Measurements from ENCODE around the gene COL2A1.

The COL2A1 gene

GRCh38 chr12:48001505-48002413 is 2.5 kb downstream of the COL2A1 start:
- Histone ChIP-seq H3K27ac (ENCODE audit: low read depth, low read length) (peak overlapping the region; percentile 33), H3K4me1 (ENCODE audit: control insufficient read depth, insufficient read depth, low read length) (peaks cover 28% of the 10 kb centered on the region), H3K9me3 (ENCODE audit: control insufficient read depth, insufficient read depth, low read length) (no peaks in the 10 kb centered on the region), H3K36me3 (ENCODE audit: control insufficient read depth, insufficient read depth, low read length) (no peaks in the 10 kb centered on the region), H3K27me3 (ENCODE audit: control insufficient read depth, insufficient read depth, low read length) (peaks cover 100% of the 10 kb centered on the region), H3K9ac (ENCODE audit: low read depth, low read length) (no peak overlapping the region), H3K4me3 (ENCODE audit: low read depth, low read length) (peak overlapping the region; percentile 65)

- Histone ChIP-seq H3K9me3 (ENCODE audit: control insufficient read depth, insufficient read depth, low read length) (no peaks in the 10 kb centered on the region), H3K36me3 (ENCODE audit: control insufficient read depth, insufficient read depth, low read length) (no peaks in the 10 kb centered on the region), H3K4me3 (ENCODE audit: low read depth, low read length) (peak overlapping the region; percentile 65), H3K9ac (ENCODE audit: low read depth, low read length) (no peak overlapping the region), H3K4me1 (ENCODE audit: control insufficient read depth, insufficient read depth, low read length) (peaks cover 28% of the 10 kb centered on the region), H3K27me3 (ENCODE audit: control insufficient read depth, insufficient read depth, low read length) (peaks cover 100% of the 10 kb centered on the region), H3K27ac (ENCODE audit: low read depth, low read length) (no peak overlapping the region)
Observed at GRCh38 chr12:48000878-48001504, 3.3 kb downstream of the COL2A1 start.

DNA sequence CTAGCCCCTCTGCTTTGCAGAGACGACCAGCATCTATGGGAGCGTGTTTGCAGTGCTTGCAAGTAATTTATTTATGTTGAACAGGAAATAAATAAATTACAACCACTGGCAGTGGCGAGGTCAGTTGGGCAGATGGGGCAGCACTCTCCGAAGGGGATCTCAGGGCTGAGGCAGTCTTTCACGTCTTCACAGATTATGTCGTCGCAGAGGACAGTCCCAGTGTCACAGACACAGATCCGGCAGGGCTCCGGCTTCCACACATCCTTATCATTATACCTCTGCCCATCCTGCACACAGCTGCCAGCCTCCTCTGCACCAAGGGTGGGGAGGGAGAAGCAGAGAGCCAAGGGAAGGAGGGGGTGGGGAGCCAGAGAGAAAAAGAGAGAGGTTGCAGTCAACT is 4.5 kb downstream of the COL2A1 start:
- no peak overlapping the region for H3K4me3 ChIP-seq (ENCODE audit: low read depth, low read length)
- no peak overlapping the region for H3K9ac ChIP-seq (ENCODE audit: low read depth, low read length)
- H3K36me3 ChIP-seq (ENCODE audit: control insufficient read depth, insufficient read depth, low read length), result no peaks in the 10 kb centered on the region
- peaks cover 28% of the 10 kb centered on the region for H3K4me1 ChIP-seq (ENCODE audit: control insufficient read depth, insufficient read depth, low read length)
- no peaks in the 10 kb centered on the region for H3K9me3 ChIP-seq (ENCODE audit: control insufficient read depth, insufficient read depth, low read length)
- no peak overlapping the region for H3K27ac ChIP-seq (ENCODE audit: low read depth, low read length)
- peaks cover 100% of the 10 kb centered on the region for H3K27me3 ChIP-seq (ENCODE audit: control insufficient read depth, insufficient read depth, low read length)

DNA sequence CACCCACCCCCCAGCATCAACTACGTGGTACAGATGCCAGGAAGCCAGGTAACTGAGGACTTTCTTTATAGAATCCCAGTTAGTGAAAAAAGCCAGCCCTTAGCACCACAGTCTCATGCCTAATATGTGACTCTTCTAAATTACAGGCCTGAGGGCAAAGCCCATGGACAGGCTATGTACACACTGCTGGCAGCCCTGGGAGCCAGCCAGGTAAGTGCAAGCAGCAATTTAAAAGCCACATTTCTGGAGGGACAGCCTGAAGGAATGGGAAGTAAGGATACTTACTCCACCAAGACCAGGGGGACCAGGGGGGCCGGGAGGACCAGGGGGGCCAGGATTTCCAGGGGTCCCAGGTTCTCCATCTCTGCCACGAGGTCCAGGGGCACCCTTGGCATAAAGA is 7.0 kb downstream of the COL2A1 start:
- no peaks in the 10 kb centered on the region for H3K9me3 ChIP-seq (ENCODE audit: control insufficient read depth, insufficient read depth, low read length)
- H3K36me3 ChIP-seq (ENCODE audit: control insufficient read depth, insufficient read depth, low read length), result no peaks in the 10 kb centered on the region
- H3K9ac ChIP-seq (ENCODE audit: low read depth, low read length), result no peak overlapping the region
- H3K27me3 ChIP-seq (ENCODE audit: control insufficient read depth, insufficient read depth, low read length), result peaks cover 100% of the 10 kb centered on the region
- no peak overlapping the region for H3K27ac ChIP-seq (ENCODE audit: low read depth, low read length)
- peaks cover 14% of the 10 kb centered on the region for H3K4me1 ChIP-seq (ENCODE audit: control insufficient read depth, insufficient read depth, low read length)
- no peak overlapping the region for H3K4me3 ChIP-seq (ENCODE audit: low read depth, low read length)

DNA sequence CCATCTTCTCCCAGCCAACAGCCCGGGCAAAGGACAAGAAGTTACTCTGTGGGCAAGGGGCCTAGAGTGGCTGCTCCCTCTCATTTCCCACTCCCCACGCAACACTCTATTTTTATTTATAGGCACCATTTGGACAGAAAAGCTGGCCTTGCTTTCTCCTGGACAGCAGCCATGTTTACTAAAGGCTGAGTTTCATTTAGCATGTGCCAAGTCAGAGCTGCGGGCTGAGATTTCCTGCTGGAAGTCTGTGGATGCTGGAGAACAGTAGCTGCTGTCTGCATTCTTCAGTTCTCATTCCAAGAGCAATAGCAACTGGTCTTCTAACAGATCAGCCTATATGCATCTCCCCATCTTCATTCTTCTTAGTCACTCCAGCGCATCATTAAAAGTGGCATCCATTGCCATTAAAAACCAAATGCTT is 8.3 kb downstream of the COL2A1 start:
- Histone ChIP-seq H3K4me3 (ENCODE audit: low read depth, low read length) (no peak overlapping the region), H3K9me3 (ENCODE audit: control insufficient read depth, insufficient read depth, low read length) (no peaks in the 10 kb centered on the region), H3K9ac (ENCODE audit: low read depth, low read length) (no peak overlapping the region), H3K27ac (ENCODE audit: low read depth, low read length) (no peak overlapping the region), H3K27me3 (ENCODE audit: control insufficient read depth, insufficient read depth, low read length) (peaks cover 100% of the 10 kb centered on the region), H3K36me3 (ENCODE audit: control insufficient read depth, insufficient read depth, low read length) (no peaks in the 10 kb centered on the region), H3K4me1 (ENCODE audit: control insufficient read depth, insufficient read depth, low read length) (peaks cover 7% of the 10 kb centered on the region; the same call in 1 of the 2 replicates)

GRCh38 chr12:47993491-47993890 is 10.8 kb downstream of the COL2A1 start:
- no peak overlapping the region for H3K4me3 ChIP-seq (ENCODE audit: low read depth, low read length)
- no peaks in the 10 kb centered on the region for H3K36me3 ChIP-seq (ENCODE audit: control insufficient read depth, insufficient read depth, low read length)
- H3K9ac ChIP-seq (ENCODE audit: low read depth, low read length), result no peak overlapping the region
- H3K27ac ChIP-seq (ENCODE audit: low read depth, low read length), result no peak overlapping the region
- H3K9me3 ChIP-seq (ENCODE audit: control insufficient read depth, insufficient read depth, low read length), result no peaks in the 10 kb centered on the region
- H3K27me3 ChIP-seq (ENCODE audit: control insufficient read depth, insufficient read depth, low read length), result peaks cover 97% of the 10 kb centered on the region
- no peaks in the 10 kb centered on the region for H3K4me1 ChIP-seq (ENCODE audit: control insufficient read depth, insufficient read depth, low read length)

GRCh38 chr12:47992776-47993175 is 11.5 kb downstream of the COL2A1 start:
- Histone ChIP-seq H3K9ac (ENCODE audit: low read depth, low read length) (no peak overlapping the region), H3K27ac (ENCODE audit: low read depth, low read length) (no peak overlapping the region), H3K4me3 (ENCODE audit: low read depth, low read length) (no peak overlapping the region), H3K9me3 (ENCODE audit: control insufficient read depth, insufficient read depth, low read length) (no peaks in the 10 kb centered on the region), H3K4me1 (ENCODE audit: control insufficient read depth, insufficient read depth, low read length) (no peaks in the 10 kb centered on the region), H3K27me3 (ENCODE audit: control insufficient read depth, insufficient read depth, low read length) (peaks cover 92% of the 10 kb centered on the region), H3K36me3 (ENCODE audit: control insufficient read depth, insufficient read depth, low read length) (no peaks in the 10 kb centered on the region)

GRCh38 chr12:47991106-47992061 is 12.9 kb downstream of the COL2A1 start:
- no peak overlapping the region for H3K27ac ChIP-seq (ENCODE audit: low read depth, low read length)
- H3K4me1 ChIP-seq (ENCODE audit: control insufficient read depth, insufficient read depth, low read length), result no peaks in the 10 kb centered on the region
- H3K4me3 ChIP-seq (ENCODE audit: low read depth, low read length), result no peak overlapping the region
- H3K36me3 ChIP-seq (ENCODE audit: control insufficient read depth, insufficient read depth, low read length), result no peaks in the 10 kb centered on the region
- H3K9ac ChIP-seq (ENCODE audit: low read depth, low read length), result no peak overlapping the region
- no peaks in the 10 kb centered on the region for H3K9me3 ChIP-seq (ENCODE audit: control insufficient read depth, insufficient read depth, low read length)
- H3K27me3 ChIP-seq (ENCODE audit: control insufficient read depth, insufficient read depth, low read length), result peaks cover 78% of the 10 kb centered on the region

DNA sequence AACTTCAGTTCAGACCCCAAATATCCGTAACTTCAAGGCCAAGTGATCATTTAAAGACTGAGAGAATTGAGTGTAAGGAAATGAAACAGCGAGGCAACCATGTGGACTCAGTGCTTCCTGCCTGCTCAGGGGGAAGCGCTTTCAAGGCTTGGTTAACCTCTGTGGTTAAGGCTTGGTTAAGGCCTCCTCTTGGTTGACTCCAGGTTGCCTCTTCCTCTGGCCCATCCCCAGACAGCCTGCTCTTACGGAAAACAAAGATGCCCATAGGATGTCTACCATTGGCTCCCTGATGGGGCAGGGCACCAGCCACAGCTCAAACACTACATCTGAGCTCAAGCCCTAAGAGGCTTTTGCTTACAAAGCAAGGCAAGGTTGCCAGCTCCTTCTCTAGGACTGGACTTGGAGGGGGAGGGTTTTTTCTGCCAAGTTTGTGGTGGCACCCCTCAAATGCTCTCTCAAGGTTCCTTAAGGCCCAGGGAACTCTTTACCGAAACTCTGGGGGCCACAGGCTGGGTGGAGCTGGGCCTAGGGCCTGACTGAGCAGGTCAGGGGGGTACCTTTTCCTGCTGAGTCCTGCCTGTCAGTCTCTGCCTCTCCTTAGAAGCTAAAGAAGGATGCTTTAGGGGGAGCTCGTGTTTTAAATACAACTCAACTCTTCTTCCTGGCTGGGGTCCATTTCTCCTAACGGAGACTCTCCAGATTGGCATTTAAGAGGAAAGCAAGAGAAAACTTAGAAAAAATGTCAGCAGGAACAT is 13.7 kb downstream of the COL2A1 start:
- no peaks in the 10 kb centered on the region for H3K9me3 ChIP-seq (ENCODE audit: control insufficient read depth, insufficient read depth, low read length)
- no peak overlapping the region for H3K27ac ChIP-seq (ENCODE audit: low read depth, low read length)
- no peak overlapping the region for H3K4me3 ChIP-seq (ENCODE audit: low read depth, low read length)
- H3K27me3 ChIP-seq (ENCODE audit: control insufficient read depth, insufficient read depth, low read length), result peaks cover 70% of the 10 kb centered on the region
- no peaks in the 10 kb centered on the region for H3K4me1 ChIP-seq (ENCODE audit: control insufficient read depth, insufficient read depth, low read length)
- no peak overlapping the region for H3K9ac ChIP-seq (ENCODE audit: low read depth, low read length)
- H3K36me3 ChIP-seq (ENCODE audit: control insufficient read depth, insufficient read depth, low read length), result no peaks in the 10 kb centered on the region

DNA sequence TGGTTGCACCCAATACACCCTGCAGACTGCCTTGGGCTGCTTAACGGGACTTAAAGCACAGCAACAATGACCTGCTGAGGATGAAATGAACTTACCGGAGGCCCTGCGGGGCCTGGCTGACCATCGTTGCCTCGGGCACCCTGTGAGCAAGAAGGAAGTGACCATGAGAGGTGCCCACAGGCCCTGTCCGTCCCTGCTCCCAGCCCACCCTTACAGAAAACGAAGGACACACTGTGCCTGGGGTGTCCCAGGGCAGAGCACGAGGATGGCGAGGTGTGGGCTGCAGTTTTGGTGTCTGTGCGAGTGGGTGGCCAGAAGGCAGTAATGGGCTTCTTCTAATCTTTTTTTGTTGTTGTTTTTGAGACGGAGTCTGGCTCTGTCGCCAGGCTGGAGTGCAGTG is 14.6 kb downstream of the COL2A1 start:
- Histone ChIP-seq H3K27ac (ENCODE audit: low read depth, low read length) (no peak overlapping the region), H3K4me3 (ENCODE audit: low read depth, low read length) (no peak overlapping the region), H3K27me3 (ENCODE audit: control insufficient read depth, insufficient read depth, low read length) (peaks cover 61% of the 10 kb centered on the region), H3K4me1 (ENCODE audit: control insufficient read depth, insufficient read depth, low read length) (no peaks in the 10 kb centered on the region), H3K36me3 (ENCODE audit: control insufficient read depth, insufficient read depth, low read length) (no peaks in the 10 kb centered on the region), H3K9me3 (ENCODE audit: control insufficient read depth, insufficient read depth, low read length) (no peaks in the 10 kb centered on the region), H3K9ac (ENCODE audit: low read depth, low read length) (no peak overlapping the region)
